Urothelium cell line (cell line): ENCODE results near the gene SUB1.
"Not testable (repeated sequence)": the region's sequence is repeated elsewhere in the genome, so short reads cannot be mapped to it uniquely, and the experiment has no call there.

Source experiments
- DNase-seq: peaks from one replicate; pipeline ENCODE4 v3.0.0; 2011; ENCODE audit warnings: low spot score, mixed read lengths
- FAIRE-seq: peaks from 2 replicates; lab custom pipeline; 2011; peaks lifted over from hg19 to GRCh38; lab: Jason Lieb, UNC

Gene SUB1

GRCh38 chr5:32585446-32586275, at the start of gene SUB1:
SUB1 (plus strand) TSS chr5:32585557; CDS start chr5:32588513, 2,956 bp downstream.
- DNase-seq (peak; percentile 99), FAIRE-seq (peak; percentile 61)

DNA sequence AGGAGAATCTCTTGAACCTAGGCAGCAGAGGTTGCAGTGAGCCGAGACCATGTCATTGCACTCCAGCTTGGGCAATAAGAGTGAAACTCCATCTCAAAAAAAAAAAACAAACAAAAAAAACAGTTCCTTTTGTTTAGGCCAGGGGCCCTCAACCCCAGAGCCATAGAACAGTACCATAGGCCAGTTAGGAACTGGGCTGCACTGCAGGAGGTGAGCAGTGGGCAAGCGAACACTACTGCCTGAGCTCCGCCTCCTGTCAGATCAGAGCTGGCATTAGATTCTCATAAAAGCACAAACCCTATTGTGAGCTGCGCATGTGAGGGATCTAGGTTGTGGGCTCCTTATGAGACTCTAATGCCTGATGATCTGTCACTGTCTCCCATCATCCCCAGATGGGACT, 49.1 kb upstream of the SUB1 start:
- FAIRE-seq: no peak
- no peak for DNase-seq

DNA sequence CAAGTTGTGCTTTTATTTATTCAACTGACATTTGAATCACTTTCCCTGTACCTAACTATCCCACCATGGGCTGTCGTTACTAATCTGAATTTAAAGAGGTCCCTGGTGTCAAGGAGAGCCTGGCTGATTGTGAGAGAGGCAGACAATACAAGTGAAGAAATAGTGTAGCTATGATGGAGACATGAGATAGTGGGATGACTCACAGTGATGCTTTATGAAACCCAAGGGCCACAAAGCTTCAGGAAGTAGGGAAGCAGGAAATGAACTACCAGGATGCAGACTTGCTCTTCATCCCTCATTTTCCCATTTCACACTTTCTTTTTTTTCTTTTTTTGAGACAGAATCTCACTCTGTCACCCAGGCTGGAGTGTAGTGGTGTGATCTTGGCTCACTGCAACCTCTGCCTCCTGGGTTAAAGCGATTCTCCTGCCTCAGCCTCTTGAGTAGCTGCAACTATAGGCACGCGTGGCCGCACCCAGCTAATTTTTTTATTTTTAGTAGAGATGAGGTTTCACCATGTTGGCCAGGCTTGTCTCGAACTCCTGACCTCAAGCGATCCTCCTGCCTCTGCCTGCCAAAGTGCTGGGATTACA, 47.8 kb upstream of the SUB1 start:
- peak; percentile 43 for DNase-seq
- FAIRE-seq: peak; percentile 5

- no peak for DNase-seq
- FAIRE-seq: no peak
These were observed 47.3 kb upstream of the SUB1 start for GRCh38 chr5:32538031-32538547.

DNA sequence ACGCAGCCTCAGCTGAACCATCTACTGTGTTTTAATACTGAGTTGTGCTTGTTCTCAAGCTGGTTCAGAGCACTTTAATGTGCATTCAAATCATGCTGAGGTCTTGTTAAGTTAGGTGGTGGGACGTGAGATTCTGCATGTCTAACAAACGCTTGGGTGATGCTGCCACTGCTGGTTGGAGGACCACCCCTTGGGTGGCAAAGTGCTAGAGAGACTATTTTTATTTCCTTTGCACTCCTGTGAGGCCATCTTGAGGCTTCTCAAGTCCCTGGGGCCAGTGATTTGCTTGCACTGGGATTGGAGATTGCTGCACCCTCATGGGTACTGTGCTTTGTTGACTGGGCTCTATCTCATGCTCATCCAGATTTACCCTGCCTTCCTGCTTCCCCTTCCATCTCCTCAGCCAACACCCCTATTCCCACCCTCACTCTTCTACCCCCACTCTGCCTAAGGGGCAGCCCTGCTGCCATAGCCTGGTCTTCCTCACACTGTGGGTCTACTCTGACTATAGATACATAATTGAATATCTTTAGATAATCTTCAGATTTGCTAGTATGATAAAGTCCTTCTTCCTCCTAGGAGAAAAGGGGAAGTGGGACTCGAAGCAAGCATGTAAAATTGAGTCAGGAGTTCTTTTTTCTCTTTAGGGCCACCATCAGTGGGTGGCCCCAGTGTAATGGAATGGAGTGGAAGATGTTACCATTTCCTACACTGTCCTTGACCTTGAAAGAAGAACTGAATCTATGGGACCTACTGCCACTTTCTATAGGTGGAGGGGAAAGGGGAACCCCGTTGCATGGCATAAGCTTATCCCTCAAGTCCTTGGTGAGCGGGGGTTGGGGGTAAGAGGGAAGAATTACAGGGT, 45.1 kb upstream of the SUB1 start:
- DNase-seq (no peak), FAIRE-seq (no peak)

GRCh38 chr5:32541241-32541640, 44.1 kb upstream of the SUB1 start:
- FAIRE-seq (no peak), DNase-seq (no peak)

GRCh38 chr5:32542216-32543059, 42.9 kb upstream of the SUB1 start:
- no peak for DNase-seq
- FAIRE-seq: no peak

- FAIRE-seq: no peak
- DNase-seq: no peak
These were observed 42.1 kb upstream of the SUB1 start for GRCh38 chr5:32543291-32543690.

DNA sequence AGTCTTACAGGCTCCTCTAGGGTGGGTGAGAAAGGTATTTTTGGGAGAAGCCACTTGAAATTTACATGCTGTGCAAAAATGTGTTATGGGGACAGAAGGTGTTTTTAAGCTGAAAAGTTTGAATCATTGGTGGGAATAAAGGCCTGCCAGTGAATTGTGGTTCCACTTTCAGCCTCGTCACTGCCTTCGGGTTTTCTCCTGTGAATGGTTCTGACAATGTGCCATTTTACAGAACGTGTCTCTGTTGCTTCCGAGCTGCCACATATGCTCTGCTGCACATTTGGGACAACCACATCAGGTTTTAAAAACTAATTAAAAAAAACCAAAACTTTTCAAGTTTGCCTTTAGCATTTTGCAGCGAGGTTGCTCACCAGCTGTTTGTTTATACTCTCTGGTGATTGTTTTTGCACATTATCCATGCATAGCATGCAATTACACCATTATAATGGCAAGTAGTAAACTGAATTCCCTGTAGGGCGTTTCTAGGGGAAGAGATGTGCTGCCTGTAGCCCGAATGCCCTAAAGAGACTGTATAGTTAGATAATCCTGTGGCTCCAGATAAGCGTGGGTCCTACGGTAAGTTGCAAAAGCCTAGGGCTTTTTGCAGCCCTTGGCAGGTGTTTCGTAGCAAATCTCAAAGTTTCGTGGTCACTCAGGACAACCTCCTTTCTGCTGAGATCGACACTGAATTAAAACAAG, 40.1 kb upstream of the SUB1 start:
- FAIRE-seq: no peak

DNA sequence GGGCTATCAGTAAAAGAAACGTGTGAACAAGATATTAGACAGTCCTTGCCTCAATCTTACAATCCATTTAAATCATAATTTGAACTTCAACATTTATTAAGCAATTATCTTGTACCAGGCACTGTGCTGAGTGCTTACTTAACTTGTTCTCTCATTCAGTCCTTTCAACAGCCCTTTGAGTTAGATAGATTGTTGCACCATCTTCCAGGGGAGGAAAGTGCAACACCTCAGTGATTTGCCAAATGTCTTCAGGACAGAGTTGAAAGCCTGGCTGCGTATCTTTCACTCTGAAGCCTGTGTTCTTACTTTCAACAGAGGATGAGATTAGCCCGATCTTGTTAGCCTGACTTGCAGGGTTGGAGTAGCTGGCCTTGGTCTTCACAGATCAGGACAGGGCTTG, 34.2 kb upstream of the SUB1 start:
- FAIRE-seq (no peak), DNase-seq (no peak)

More for the DNA sequence above, 40.1 kb upstream of the SUB1 start:
- no peak for DNase-seq

- DNase-seq (no peak), FAIRE-seq (no peak)
These were observed 33.5 kb upstream of the SUB1 start for GRCh38 chr5:32551865-32552264.

DNA sequence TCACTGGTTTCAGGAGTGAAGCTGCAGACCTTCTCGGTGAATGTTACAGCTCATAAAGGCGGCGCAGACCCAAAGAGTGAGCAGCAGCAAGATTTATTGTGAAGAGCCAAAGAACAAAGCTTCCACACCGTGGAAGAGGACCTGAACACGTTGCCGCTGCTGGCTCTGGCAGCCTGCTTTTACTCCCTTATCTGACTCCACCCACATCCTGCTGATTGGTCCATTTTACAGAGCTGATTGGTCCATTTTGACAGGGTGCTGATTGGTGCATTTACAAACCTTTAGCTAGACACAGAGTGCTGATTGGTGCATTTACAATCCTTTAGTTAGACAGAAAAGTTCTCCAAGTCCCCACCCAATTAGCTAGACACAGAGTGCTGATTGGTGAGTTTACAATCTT, 32.9 kb upstream of the SUB1 start:
- not testable (repeated sequence) for DNase-seq, FAIRE-seq

- DNase-seq: no peak
- FAIRE-seq: no peak
These were observed 32.4 kb upstream of the SUB1 start for GRCh38 chr5:32552936-32553335.

GRCh38 chr5:32554181-32554780, 31.1 kb upstream of the SUB1 start:
- not testable (repeated sequence) for FAIRE-seq, DNase-seq

GRCh38 chr5:32556543-32556942, 28.8 kb upstream of the SUB1 start:
- FAIRE-seq, DNase-seq: not testable (repeated sequence)

DNA sequence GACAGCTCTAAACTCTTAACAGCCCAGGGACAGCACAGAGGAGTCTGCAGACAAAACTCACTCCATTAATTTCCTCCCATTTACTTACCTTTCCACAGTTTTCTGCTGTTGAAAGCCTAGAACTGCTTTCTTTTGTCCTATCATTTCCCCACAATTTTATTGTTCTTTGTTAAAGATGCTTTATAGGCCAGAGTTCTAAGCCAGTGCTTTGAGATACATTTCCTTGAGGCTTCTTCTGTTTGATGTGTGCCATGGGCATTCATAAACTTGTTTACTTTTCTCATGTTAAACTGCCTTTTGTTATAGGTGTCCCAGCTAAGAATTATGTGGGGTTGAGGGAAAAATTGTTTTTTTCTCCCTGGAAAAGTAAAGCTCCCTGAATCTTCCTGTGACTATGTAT, 25.9 kb upstream of the SUB1 start:
- no peak for DNase-seq

DNA sequence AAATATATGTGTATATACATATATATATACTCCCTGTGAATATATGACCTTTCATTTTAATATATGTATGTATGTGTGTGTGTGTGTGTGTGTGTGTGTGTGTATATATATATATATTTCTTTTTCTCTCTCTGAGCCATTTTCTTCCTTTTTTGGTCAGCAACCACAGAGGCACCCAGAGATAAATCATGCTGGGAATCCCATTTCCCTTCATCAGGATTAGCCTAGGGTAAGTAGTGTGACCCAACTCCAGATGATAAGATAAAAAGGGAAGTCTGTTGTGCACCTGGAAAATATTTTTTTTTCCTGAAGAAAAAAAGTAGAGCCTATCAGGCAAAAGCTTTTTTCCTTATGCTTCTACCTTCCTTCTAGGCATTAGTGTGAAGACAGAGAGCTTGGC, 25.4 kb upstream of the SUB1 start:
- DNase-seq (no peak), FAIRE-seq (no peak)

More for the DNA sequence above, 25.9 kb upstream of the SUB1 start:
- no peak for FAIRE-seq

DNA sequence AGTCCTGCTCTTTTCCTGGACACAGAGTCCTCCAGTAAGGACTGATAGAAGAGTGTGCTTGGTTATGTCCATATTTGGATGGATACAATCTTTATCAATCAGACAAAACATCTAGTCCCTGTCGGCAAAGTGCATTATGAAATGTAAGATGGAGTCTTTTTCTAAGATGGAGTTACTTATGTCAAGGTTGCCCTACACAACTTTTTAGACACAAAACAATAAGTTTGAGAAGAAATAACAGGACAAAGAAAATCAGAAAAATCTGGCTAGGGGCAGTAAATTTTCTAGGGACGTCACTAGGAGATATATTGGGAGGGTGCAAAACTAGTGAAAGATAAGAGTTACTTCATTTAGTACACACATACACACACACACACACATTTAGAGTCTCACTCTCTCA, 23.3 kb upstream of the SUB1 start:
- DNase-seq (no peak), FAIRE-seq (no peak)

DNA sequence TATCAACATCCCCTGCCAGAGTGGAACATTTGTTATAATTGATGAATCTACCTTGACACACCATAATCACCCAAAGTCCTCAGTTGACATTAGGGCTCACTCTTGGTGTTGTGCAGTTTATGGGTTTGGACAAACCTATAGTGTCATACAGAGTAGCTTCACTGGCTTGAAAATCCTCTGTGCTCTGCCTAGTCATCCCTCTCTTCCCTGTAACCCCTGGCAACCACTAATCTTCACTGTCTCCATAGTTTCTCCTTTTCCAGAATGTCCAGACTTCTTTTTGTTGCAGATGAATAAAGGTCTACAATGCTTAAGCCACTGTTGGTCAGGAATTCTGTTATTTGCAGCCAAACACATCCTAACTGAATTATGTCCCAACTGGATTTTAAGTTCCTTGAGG, 22.5 kb upstream of the SUB1 start:
- no peak for FAIRE-seq
- DNase-seq: no peak
